PFSK-1 (cell line): ENCODE data around the gene TLE3.

ENCODE experiments used
- FOXP2 ChIP-seq: optimal IDR thresholded peaks from 2 replicates; pipeline ENCODE3; 2011; ENCODE audit warnings: borderline replicate concordance, control low read depth, inconsistent platforms; ENCODE audit not compliant: insufficient read depth; ENCODE audit errors: extremely low read length, extremely low read depth
- POLR2AphosphoS5 ChIP-seq: IDR thresholded peaks from 2 replicates; pipeline ENCODE4 v1.6.1; 2012; ENCODE audit warnings: low read depth, mild to moderate bottlenecking, control low read depth, low read length, moderate library complexity
- REST ChIP-seq, 2 experiments: IDR thresholded peaks; 2 replicates each; pipeline versions ENCODE4 v1.6.1 to v1.8.0; 2011 to 2012; ENCODE audit warnings: low read depth in 2 of 2, low read length in 2 of 2, control low read depth in 1 of 2, inconsistent platforms in 1 of 2, mild to moderate bottlenecking in 1 of 2, moderate library complexity in 1 of 2; ENCODE audit not compliant: insufficient read depth in 1 of 2
- SIN3A ChIP-seq: IDR thresholded peaks from 2 replicates; pipeline ENCODE4 v1.6.1; 2012; ENCODE audit warnings: mild to moderate bottlenecking, low read length, moderate library complexity, borderline replicate concordance; ENCODE audit not compliant: insufficient read depth
- TAF1 ChIP-seq: IDR thresholded peaks from 2 replicates; pipeline ENCODE4 v1.6.1; 2012; ENCODE audit warnings: low read length, control low read depth, borderline replicate concordance; ENCODE audit not compliant: insufficient read depth

TLE3 gene

DNA sequence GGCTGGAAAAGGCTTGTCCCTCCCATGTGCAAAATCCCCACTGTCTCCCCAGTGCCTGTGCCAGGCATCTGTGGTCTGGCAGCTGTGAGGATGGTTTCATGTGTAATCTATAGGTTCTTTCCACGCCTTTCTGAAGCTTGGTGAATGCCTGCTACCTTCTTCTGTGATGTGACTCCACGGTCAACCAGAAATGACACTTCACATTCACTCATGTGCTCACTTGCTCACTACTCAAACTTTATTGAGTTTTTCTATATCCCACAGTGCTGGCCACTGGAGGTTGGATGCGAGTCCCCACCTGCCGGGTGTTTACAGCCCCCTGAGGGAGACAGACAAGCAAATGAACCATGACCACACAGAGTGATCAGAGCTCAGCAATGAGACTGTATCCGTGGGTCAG, 27.9 kb upstream of the TLE3 start:
- no peak for TF ChIP-seq FOXP2
- no peak for TF ChIP-seq TAF1
- TF ChIP-seq REST (IDR thresholded peaks at IDR 0.05; ENCODE audit: insufficient read depth in 1 of 2, low read depth in 2 of 2, low read length in 2 of 2): no peak
- no peak for TF ChIP-seq SIN3A
- no peak for TF ChIP-seq POLR2AphosphoS5

DNA sequence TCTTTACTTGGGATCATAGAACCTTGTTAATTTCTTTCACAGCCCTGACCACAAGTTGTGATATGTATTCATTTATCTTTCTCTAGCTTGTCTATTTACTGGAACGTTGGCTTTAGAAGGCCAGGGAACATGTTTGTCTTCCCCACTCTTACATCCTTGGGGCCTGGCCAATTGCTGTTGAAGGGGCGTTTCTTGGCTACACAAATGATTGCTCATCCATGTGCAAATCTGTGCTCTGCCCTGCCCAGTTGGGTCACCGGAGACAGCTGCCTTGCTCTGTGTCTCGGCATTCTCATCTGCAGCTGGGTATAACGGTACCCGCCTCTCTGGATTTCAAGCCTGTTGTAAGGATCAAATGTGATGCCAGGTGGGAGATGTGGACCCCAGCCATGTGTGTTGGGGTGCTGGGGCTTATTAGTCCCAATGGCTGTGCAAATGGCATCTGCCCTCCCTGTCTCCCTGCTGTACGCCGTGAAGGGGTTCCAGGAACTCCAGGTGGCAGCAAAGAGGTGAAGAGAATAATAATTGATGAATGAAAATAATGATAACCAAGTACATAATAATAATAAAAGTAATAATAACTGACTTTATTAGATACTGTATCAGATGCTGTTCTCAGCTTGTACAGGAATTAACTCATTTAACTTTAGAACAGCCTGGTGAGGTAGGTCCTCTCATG, 24.0 kb upstream of the TLE3 start:
- no peak for TF ChIP-seq REST (IDR thresholded peaks at IDR 0.05; ENCODE audit: insufficient read depth in 1 of 2, low read depth in 2 of 2, low read length in 2 of 2)
- TF ChIP-seq FOXP2: no peak
- no peak for TF ChIP-seq SIN3A

DNA sequence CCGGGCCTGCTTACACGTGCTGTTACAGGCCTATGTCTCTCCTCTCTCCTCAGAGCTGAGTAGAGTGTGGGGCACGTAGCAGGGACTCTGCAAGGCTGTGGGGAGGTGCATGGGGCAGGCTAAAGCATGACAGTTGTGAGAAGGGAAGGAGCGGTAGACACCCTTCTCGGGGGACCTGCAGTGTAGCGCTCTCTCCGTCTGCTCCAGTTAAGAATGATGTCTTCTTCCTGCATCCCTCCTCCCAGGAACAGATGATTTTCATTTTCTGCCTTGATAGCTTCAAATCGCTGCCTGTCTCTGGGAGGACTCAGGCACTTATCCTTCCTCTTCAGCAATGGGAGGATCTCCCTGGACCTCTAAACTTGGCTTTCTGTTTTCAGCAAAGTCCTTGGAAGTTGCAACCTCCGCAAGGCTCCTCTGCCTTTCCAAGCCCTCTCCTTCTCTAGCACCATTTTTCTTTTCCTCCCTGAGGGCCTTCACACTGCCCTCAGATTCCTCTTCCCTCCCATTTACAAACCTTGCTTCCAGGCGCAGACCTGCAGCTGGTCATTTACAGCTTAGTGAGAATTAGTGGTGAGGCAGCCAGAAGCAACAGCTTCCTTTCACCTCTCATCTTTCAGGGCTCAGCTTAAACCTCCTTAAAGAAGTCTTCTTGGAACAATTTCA, 23.4 kb upstream of the TLE3 start:
- TF ChIP-seq POLR2AphosphoS5: no peak
- no peak for TF ChIP-seq FOXP2
- no peak for TF ChIP-seq REST (IDR thresholded peaks at IDR 0.05; ENCODE audit: insufficient read depth in 1 of 2, low read depth in 2 of 2, low read length in 2 of 2)
- no peak for TF ChIP-seq TAF1
- TF ChIP-seq SIN3A: no peak

DNA sequence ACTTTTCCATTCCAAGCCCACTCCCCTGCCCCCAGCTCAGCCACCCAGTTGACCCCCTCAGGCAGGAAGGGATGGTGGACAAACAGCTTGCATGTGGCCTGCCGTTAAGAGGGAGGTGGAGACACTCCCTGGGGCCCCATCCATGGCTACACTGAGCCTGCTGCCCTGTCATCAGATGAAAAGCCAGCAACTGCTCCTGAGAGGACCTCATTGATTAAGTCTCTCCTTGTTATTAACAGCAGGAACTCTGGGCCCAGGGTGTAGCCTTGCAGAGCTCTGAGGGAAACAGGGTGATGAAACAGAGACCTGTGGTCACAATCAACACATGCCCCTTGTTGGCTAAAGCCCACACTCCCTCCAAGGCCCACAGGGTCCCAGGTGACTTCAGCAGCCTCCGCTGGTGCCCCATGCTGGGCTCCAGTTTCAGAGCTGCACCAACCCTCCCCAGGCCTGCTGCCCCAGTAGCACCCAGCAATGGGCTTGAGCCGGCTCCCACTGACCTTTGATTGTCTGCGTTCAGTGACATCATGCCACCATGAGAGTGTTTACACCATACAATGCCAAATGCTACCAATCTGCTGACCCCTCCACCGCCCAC, 22.3 kb upstream of the TLE3 start:
- no peak for TF ChIP-seq TAF1

- TF ChIP-seq FOXP2 (no peak), REST (IDR thresholded peaks at IDR 0.05; ENCODE audit: insufficient read depth in 1 of 2, low read depth in 2 of 2, low read length in 2 of 2) (no peak), TAF1 (no peak), POLR2AphosphoS5 (no peak), SIN3A (no peak)
These were observed 20.9 kb upstream of the TLE3 start for GRCh38 chr15:70118599-70118998.
